Subcutaneous adipose tissue (tissue), 4 donors: ENCODE results near the gene ZNF619. TPM values are rescaled to one million over a fixed set of nuclear protein-coding genes. Genes with fewer than 3 reads are reported as not detected.

Experiments used
- CTCF ChIP-seq: fragments of 450-650 bp; IDR thresholded peaks from one replicate; pipeline ENCODE4 v1.5.1; 2016; ENCODE audit warnings: low read depth, mild to moderate bottlenecking, control low read depth, antibody characterized with exemption, moderate library complexity
- total RNA-seq, 4 donors: library from RNA; depleted of rRNA; stranded (reverse); fragments of >200 nt; gene quantifications; one replicate each; pipeline ENCODE4 v1.1.0, GENCODE V29; 2016

Gene ZNF619
- total RNA-seq = 1 to 10 TPM; 6.2 to 8.6 (median 7.4) TPM

- no peak for TF ChIP-seq CTCF
These were observed at the start of gene ZNF619 for GRCh38 chr3:40476478-40477470. TSS of gene ZNF619 (plus strand) at chr3:40477122. CDS start at chr3:40477980, 858 bp downstream.

GRCh38 chr3:40432793-40433192 is 44.1 kb upstream of the ZNF619 start:
- no peak for TF ChIP-seq CTCF

GRCh38 chr3:40437889-40438288 is 39.0 kb upstream of the ZNF619 start:
- no peak for TF ChIP-seq CTCF

- no peak for TF ChIP-seq CTCF
These were observed 31.9 kb upstream of the ZNF619 start for GRCh38 chr3:40445062-40445461.

- no peak for TF ChIP-seq CTCF
These were observed 31.0 kb upstream of the ZNF619 start for GRCh38 chr3:40445880-40446279.

GRCh38 chr3:40450438-40450837 is 26.5 kb upstream of the ZNF619 start:
- no peak for TF ChIP-seq CTCF

GRCh38 chr3:40451551-40451950 is 25.4 kb upstream of the ZNF619 start:
- no peak for TF ChIP-seq CTCF
